GM12864 (cell line): ENCODE data around the gene PNMT.

ENCODE experiments used
- DNase-seq: peaks from one replicate; pipeline ENCODE4 v3.0.0-alpha.2; 2011; ENCODE audit warnings: low read depth
- H3K4me3 ChIP-seq: 2 replicates; pipeline ENCODE4 v1.5.1; 2011; ENCODE audit warnings: mild to moderate bottlenecking, low read depth, low read length, control low read depth
- CTCF ChIP-seq: IDR thresholded peaks from 2 replicates; pipeline ENCODE4 v1.5.1; 2011; ENCODE audit warnings: low read depth, mild to moderate bottlenecking, moderate library complexity, low read length, control low read depth, inconsistent platforms; ENCODE audit errors: missing control alignments

Gene PNMT

GRCh38 chr17:39683295-39683939 is 15.2 kb downstream of the PNMT start:
- DNase-seq = no peak
- no peak overlapping the region for H3K4me3 ChIP-seq
- TF ChIP-seq CTCF = no peak

GRCh38 chr17:39684369-39685192 is 16.3 kb downstream of the PNMT start:
- TF ChIP-seq CTCF = no peak
- no peak overlapping the region for H3K4me3 ChIP-seq
- no peak for DNase-seq

- no peak for TF ChIP-seq CTCF
- no peak for DNase-seq
- peak overlapping the region; percentile 65; the same call in 1 of the 2 replicates for H3K4me3 ChIP-seq
Observed at GRCh38 chr17:39687101-39687545, 18.9 kb downstream of the PNMT start.

- H3K4me3 ChIP-seq = peak within 1 kb of the TSS; percentile 65
- DNase-seq = peak; percentile 85
- no peak for TF ChIP-seq CTCF
Observed at GRCh38 chr17:39687546-39688474, 19.6 kb downstream of the PNMT start, which contains the start of gene PGAP3. Gene PGAP3 (minus strand): TSS chr17:39688057. CDS start chr17:39688014, 43 bp downstream.

- peak overlapping the region; percentile 65 for H3K4me3 ChIP-seq
- no peak for TF ChIP-seq CTCF
- DNase-seq = no peak
Observed at GRCh38 chr17:39688475-39688835, 20.2 kb downstream of the PNMT start.

- peak overlapping the region; percentile 65; the same call in 1 of the 2 replicates for H3K4me3 ChIP-seq
- DNase-seq = no peak
- no peak for TF ChIP-seq CTCF
Observed at GRCh38 chr17:39688945-39689344, 20.7 kb downstream of the PNMT start.
